Measurements from ENCODE around the gene PLEKHH1.

DNA sequence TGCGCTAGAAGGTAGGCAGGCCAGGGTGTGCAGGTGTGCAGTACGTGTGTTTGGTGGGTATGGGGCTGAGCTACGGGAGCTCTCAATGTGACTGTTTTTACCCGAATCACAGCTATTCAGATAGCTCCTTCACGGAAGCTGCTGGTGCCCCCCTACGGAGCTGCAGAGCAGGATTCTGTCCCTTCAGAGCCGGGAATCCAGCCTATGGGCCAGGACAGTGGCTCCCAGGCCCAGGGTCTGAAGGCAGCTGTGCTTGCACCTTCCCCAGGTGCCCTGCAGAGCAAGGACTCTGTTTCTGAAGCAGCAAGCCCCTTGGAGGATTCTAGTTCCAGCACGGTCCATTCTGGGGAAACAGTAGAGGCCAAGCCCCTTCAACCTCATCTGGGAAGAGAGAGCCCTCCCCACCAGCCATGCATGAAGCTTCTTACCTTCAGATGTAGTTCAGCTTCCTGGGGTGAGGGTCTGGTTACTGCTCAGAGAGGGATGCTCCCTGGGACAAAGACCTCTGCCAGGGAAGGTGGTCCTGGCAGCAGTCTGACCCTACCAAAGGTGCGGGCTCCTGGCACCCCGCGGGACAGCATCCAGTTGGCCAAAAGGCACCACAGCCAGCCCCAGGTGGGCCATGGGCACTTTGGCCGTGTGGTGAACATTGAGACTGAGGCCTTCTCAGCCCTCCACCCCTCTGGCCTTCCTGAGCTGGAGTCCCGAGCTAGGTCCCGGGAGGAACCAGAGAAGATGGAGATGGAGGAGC, 29.1 kb downstream of the PLEKHH1 start:
- TF ChIP-seq CTCF (IDR thresholded peaks at IDR 0.05) (no peak), POLR2A (IDR thresholded peaks at IDR 0.05) (no peak)
